SK-N-SH (cell line): Measurements from ENCODE around the gene PITPNM3. TPM values are rescaled to one million over a fixed set of nuclear protein-coding genes. Genes with fewer than 3 reads are reported as not detected.

Experiments
- CTCF ChIA-PET: fragments of 300-600, 350-600 bp; formaldehyde crosslinking; extraction: SDS; loops from one replicate; lab custom pipeline; 2021; lab: Yijun Ruan, JAX
- POLR2A ChIA-PET: fragments of 350-600 bp; sonication (Branson Sonifier 250); formaldehyde crosslinking; extraction: SDS; loops from one replicate; lab custom pipeline; 2020; ENCODE audit warnings: antibody characterized with exemption, inconsistent platforms; lab: Yijun Ruan, JAX
- DNase-seq: peaks from one replicate; pipeline ENCODE4 v3.0.0; 2012
- H2AFZ ChIP-seq: fragments of 200-600 bp; sonication (generic); 2 replicates; pipeline ENCODE4 v1.8.1; 2016; ENCODE audit warnings: antibody characterized with exemption, mild to moderate bottlenecking, low read depth
- H3F3A ChIP-seq: fragments of 200-600 bp; sonication (generic); replicated peaks from 2 replicates; pipeline ENCODE3; 2016; ENCODE audit warnings: antibody characterized with exemption, mild to moderate bottlenecking; ENCODE audit not compliant: insufficient read depth
- H3K27ac ChIP-seq, 2 experiments: fragments of 200-500 bp in 1 of 2; fragments of 200-600 bp in 1 of 2; sonication (Bioruptor generic) in 1 of 2; sonication (generic), shearing (Covaris generic) in 1 of 2; 2 replicates each; pipeline versions ENCODE4 v1.5.1 to v1.6.1; 2014 to 2016; ENCODE audit warnings: low read depth in 2 of 2, inconsistent platforms in 1 of 2, low read length in 1 of 2, mild to moderate bottlenecking in 1 of 2, mixed read lengths in 1 of 2
- H3K27me3 ChIP-seq: fragments of 200-600 bp; sonication (generic), shearing (Covaris generic); 2 replicates; pipeline ENCODE4 v1.6.1; 2016; ENCODE audit warnings: mixed run types; ENCODE audit not compliant: insufficient read depth
- H3K36me3 ChIP-seq, 2 experiments: fragments of 200-500 bp in 1 of 2; fragments of 200-600 bp in 1 of 2; sonication (Bioruptor generic) in 1 of 2; sonication (generic) in 1 of 2; replicated peaks in 1 of 2; 2 replicates each; pipeline versions ENCODE3 to v1.5.1; 2014 to 2016; ENCODE audit warnings: low read length in 1 of 2, mild to moderate bottlenecking in 1 of 2; ENCODE audit not compliant: insufficient read depth in 2 of 2, control insufficient read depth in 1 of 2
- H3K4me1 ChIP-seq, 2 experiments: fragments of 200-500 bp in 1 of 2; fragments of 200-600 bp in 1 of 2; sonication (Bioruptor generic) in 1 of 2; sonication (generic), shearing (Covaris generic) in 1 of 2; 2 replicates each; pipeline versions ENCODE4 v1.5.1 to v1.6.1; 2014 to 2016; ENCODE audit warnings: low read depth in 1 of 2, low read length in 1 of 2, mixed run types in 1 of 2; ENCODE audit not compliant: insufficient read depth in 2 of 2, control insufficient read depth in 1 of 2
- H3K4me2 ChIP-seq: fragments of 200-600 bp; sonication (generic), shearing (Covaris generic); 2 replicates; pipeline ENCODE4 v1.6.1; 2017; ENCODE audit warnings: mixed run types
- H3K4me3 ChIP-seq, 2 experiments: fragments of 200-500 bp in 1 of 2; fragments of 200-600 bp in 1 of 2; sonication (Bioruptor generic) in 1 of 2; sonication (generic), shearing (Covaris generic) in 1 of 2; 2 replicates each; pipeline versions ENCODE4 v1.5.1 to v1.8.1; 2014 to 2016; ENCODE audit warnings: low read depth in 2 of 2, inconsistent platforms in 1 of 2, low read length in 1 of 2, mild to moderate bottlenecking in 1 of 2, mixed read lengths in 1 of 2, moderate library complexity in 1 of 2
- H3K79me2 ChIP-seq: fragments of 200-600 bp; sonication (generic); 2 replicates; pipeline ENCODE4 v1.8.1; 2017; ENCODE audit warnings: mild to moderate bottlenecking; ENCODE audit not compliant: insufficient read depth
- H3K9ac ChIP-seq: fragments of 200-600 bp; sonication (generic); 2 replicates; pipeline ENCODE4 v1.6.1; 2017; ENCODE audit warnings: mixed run types
- H3K9me2 ChIP-seq: fragments of 200-600 bp; sonication (generic); 2 replicates; pipeline ENCODE4 v1.6.1; 2017; ENCODE audit warnings: mixed run types
- H3K9me3 ChIP-seq: fragments of 200-600 bp; sonication (generic); 2 replicates; pipeline ENCODE4 v1.6.1; 2017; ENCODE audit warnings: mixed run types, mild to moderate bottlenecking, moderate library complexity
- H4K20me1 ChIP-seq: fragments of 200-600 bp; sonication (generic); 2 replicates; pipeline ENCODE4 v1.6.1; 2017; ENCODE audit warnings: mild to moderate bottlenecking, mixed run types; ENCODE audit not compliant: insufficient read depth
- ELF1 ChIP-seq: IDR thresholded peaks from 2 replicates; pipeline ENCODE4 v1.4.0; 2012
- FOSL2 ChIP-seq: IDR thresholded peaks from 2 replicates; pipeline ENCODE4 v1.4.0; 2012; ENCODE audit warnings: low read depth, mild to moderate bottlenecking, moderate library complexity, borderline replicate concordance
- FOXM1 ChIP-seq: IDR thresholded peaks from 2 replicates; pipeline ENCODE4 v1.4.0; 2012; ENCODE audit warnings: low read depth, mild to moderate bottlenecking
- JUND ChIP-seq: IDR thresholded peaks from 2 replicates; pipeline ENCODE4 v1.4.0; 2012
- MAX ChIP-seq: IDR thresholded peaks from 2 replicates; pipeline ENCODE4 v1.4.0; 2012; ENCODE audit warnings: low read depth
- RFX5 ChIP-seq: IDR thresholded peaks from 2 replicates; pipeline ENCODE4 v1.6.1; 2012; ENCODE audit warnings: mild to moderate bottlenecking, improper control_type of control experiment, low read length
- TAF1 ChIP-seq: IDR thresholded peaks from 2 replicates; pipeline ENCODE4 v1.6.1; 2012; ENCODE audit warnings: low read depth, mild to moderate bottlenecking, low read length, moderate library complexity, borderline replicate concordance
- TCF12 ChIP-seq: IDR thresholded peaks from 2 replicates; pipeline ENCODE4 v1.4.0; 2012
- TEAD4 ChIP-seq: IDR thresholded peaks from 2 replicates; pipeline ENCODE4 v1.4.0; 2012; ENCODE audit warnings: mild to moderate bottlenecking, borderline replicate concordance; ENCODE audit not compliant: insufficient read depth
- YY1 ChIP-seq: IDR thresholded peaks from 2 replicates; pipeline ENCODE4 v1.4.0; 2012; ENCODE audit warnings: low read depth, mild to moderate bottlenecking
- WGBS: methylation state at CpG from one replicate; pipeline ENCODE4 v1.1.6; 2017; ENCODE audit warnings: low lambda C conversion rate; 5-methylcytosine and 5-hydroxymethylcytosine counted together
- polyA plus RNA-seq, 3 experiments: library from polyadenylated mRNA; depleted of rRNA; stranded (reverse); fragments of >200 nt; gene quantifications; 2 replicates each; pipeline ENCODE4 v1.2.3, GENCODE V29; 2012
- TF ChIP-seq, protein P1 (sequence below): IDR thresholded peaks from 2 replicates; pipeline ENCODE4 v1.4.0; 2012; ENCODE audit warnings: low read depth, borderline replicate concordance
- TF ChIP-seq, protein P2 (sequence below): IDR thresholded peaks from 2 replicates; pipeline ENCODE4 v1.4.0; 2012; ENCODE audit warnings: low read depth, borderline replicate concordance
- TF ChIP-seq, protein P3 (sequence below): IDR thresholded peaks from 2 replicates; pipeline ENCODE4 v1.6.1; 2012; ENCODE audit warnings: mild to moderate bottlenecking, low read depth, low read length, moderate library complexity

PITPNM3 gene
- polyA plus RNA-seq, 1 of the 3 experiments (the other 2 are of a cell fraction) = 0.82 TPM

GRCh38 chr17:6523809-6524355 lies 32.5 kb downstream of the PITPNM3 start:
- 55% methylated on average over 8 of the region's 8 CpGs for WGBS
- Histone ChIP-seq H3K9ac (no peak overlapping the region), H3F3A (no peaks in the 10 kb centered on the region), H3K27me3 (no peaks in the 10 kb centered on the region), H3K4me1 (no peaks in the 10 kb centered on the region), H3K4me2 (no peak overlapping the region), H4K20me1 (no peaks in the 10 kb centered on the region), H3K27ac (no peak overlapping the region), H2AFZ (no peak overlapping the region), H3K79me2 (no peaks in the 10 kb centered on the region), H3K9me2 (no peaks in the 10 kb centered on the region), H3K9me3 (no peaks in the 10 kb centered on the region), H3K4me3 (no peak overlapping the region), H3K36me3 (no peaks in the 10 kb centered on the region)
- no peak for DNase-seq
- CTCF ChIA-PET = no interaction called here
- POLR2A ChIA-PET = no interaction called here
- TF ChIP-seq, protein P1, sequence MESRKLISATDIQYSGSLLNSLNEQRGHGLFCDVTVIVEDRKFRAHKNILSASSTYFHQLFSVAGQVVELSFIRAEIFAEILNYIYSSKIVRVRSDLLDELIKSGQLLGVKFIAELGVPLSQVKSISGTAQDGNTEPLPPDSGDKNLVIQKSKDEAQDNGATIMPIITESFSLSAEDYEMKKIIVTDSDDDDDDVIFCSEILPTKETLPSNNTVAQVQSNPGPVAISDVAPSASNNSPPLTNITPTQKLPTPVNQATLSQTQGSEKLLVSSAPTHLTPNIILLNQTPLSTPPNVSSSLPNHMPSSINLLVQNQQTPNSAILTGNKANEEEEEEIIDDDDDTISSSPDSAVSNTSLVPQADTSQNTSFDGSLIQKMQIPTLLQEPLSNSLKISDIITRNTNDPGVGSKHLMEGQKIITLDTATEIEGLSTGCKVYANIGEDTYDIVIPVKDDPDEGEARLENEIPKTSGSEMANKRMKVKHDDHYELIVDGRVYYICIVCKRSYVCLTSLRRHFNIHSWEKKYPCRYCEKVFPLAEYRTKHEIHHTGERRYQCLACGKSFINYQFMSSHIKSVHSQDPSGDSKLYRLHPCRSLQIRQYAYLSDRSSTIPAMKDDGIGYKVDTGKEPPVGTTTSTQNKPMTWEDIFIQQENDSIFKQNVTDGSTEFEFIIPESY = no peak
- TF ChIP-seq ELF1 = no peak

GRCh38 chr17:6523330-6523729 lies 33.0 kb downstream of the PITPNM3 start:
- Histone ChIP-seq H3K4me2 (no peak overlapping the region), H3K4me1 (no peaks in the 10 kb centered on the region), H3K79me2 (no peaks in the 10 kb centered on the region), H3F3A (no peaks in the 10 kb centered on the region), H3K9me3 (no peaks in the 10 kb centered on the region), H3K9ac (no peak overlapping the region), H3K9me2 (no peaks in the 10 kb centered on the region), H3K27me3 (no peaks in the 10 kb centered on the region), H3K36me3 (no peaks in the 10 kb centered on the region), H2AFZ (no peak overlapping the region), H3K4me3 (no peak overlapping the region), H4K20me1 (no peaks in the 10 kb centered on the region), H3K27ac (no peak overlapping the region)
- ChIA-PET CTCF (no interaction called here), POLR2A (no interaction called here)
- 53% methylated on average over 3 of the region's 3 CpGs for WGBS
- TF ChIP-seq JUND = 0 out of 2 replicates have a peak, but pooled peaks have one; percentile 8
- no peak for TF ChIP-seq FOXM1
- DNase-seq = no peak

DNA sequence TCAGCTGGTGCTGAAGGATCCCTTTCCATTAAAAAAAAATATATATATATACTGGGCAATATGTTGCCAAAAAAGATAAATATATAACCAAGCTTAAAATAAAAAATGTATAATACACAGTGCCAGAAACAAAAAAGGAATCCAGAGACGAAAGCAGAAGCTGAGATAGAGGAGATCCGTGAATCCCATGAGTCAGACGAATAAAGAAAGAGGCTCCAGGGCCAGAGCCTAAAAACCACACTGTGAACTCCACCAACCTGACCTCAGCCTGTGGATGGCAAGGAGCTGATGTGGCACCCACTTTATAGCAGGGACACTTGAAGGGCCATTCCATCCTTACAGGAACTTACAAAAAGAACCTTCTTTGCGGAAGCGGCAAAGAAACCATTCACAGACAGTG lies 34.8 kb downstream of the PITPNM3 start:
- Histone ChIP-seq H3K4me3 (no peak overlapping the region), H3F3A (no peaks in the 10 kb centered on the region), H3K9me2 (no peaks in the 10 kb centered on the region), H3K36me3 (no peaks in the 10 kb centered on the region), H3K9ac (no peak overlapping the region), H3K79me2 (no peaks in the 10 kb centered on the region), H2AFZ (no peak overlapping the region), H3K27ac (no peak overlapping the region), H3K4me1 (no peaks in the 10 kb centered on the region; a peak in 1 of 4 replicates), H3K27me3 (no peaks in the 10 kb centered on the region), H3K4me2 (no peak overlapping the region), H3K9me3 (no peaks in the 10 kb centered on the region), H4K20me1 (no peaks in the 10 kb centered on the region)
- 93% methylated on average over 5 of the region's 5 CpGs for WGBS
- ChIA-PET CTCF (no interaction called here), POLR2A (no interaction called here)
- no peak for DNase-seq
- TF ChIP-seq FOXM1 = no peak
- TF ChIP-seq FOSL2 = no peak
- TF ChIP-seq, protein P2, sequence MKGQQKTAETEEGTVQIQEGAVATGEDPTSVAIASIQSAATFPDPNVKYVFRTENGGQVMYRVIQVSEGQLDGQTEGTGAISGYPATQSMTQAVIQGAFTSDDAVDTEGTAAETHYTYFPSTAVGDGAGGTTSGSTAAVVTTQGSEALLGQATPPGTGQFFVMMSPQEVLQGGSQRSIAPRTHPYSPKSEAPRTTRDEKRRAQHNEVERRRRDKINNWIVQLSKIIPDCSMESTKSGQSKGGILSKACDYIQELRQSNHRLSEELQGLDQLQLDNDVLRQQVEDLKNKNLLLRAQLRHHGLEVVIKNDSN = no peak
- TF ChIP-seq TCF12 = no peak
- no peak for TF ChIP-seq MAX
- TF ChIP-seq TEAD4 = no peak
- TF ChIP-seq, protein P3, sequence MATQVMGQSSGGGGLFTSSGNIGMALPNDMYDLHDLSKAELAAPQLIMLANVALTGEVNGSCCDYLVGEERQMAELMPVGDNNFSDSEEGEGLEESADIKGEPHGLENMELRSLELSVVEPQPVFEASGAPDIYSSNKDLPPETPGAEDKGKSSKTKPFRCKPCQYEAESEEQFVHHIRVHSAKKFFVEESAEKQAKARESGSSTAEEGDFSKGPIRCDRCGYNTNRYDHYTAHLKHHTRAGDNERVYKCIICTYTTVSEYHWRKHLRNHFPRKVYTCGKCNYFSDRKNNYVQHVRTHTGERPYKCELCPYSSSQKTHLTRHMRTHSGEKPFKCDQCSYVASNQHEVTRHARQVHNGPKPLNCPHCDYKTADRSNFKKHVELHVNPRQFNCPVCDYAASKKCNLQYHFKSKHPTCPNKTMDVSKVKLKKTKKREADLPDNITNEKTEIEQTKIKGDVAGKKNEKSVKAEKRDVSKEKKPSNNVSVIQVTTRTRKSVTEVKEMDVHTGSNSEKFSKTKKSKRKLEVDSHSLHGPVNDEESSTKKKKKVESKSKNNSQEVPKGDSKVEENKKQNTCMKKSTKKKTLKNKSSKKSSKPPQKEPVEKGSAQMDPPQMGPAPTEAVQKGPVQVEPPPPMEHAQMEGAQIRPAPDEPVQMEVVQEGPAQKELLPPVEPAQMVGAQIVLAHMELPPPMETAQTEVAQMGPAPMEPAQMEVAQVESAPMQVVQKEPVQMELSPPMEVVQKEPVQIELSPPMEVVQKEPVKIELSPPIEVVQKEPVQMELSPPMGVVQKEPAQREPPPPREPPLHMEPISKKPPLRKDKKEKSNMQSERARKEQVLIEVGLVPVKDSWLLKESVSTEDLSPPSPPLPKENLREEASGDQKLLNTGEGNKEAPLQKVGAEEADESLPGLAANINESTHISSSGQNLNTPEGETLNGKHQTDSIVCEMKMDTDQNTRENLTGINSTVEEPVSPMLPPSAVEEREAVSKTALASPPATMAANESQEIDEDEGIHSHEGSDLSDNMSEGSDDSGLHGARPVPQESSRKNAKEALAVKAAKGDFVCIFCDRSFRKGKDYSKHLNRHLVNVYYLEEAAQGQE = no peak
- TF ChIP-seq TAF1 = no peak
- TF ChIP-seq, protein P1 = no peak
- TF ChIP-seq RFX5 = no peak
- no peak for TF ChIP-seq YY1
